COR-L47 (cell line): Measurements from ENCODE around the gene CDC20B.
"Not testable (repeated sequence)": the region's sequence is repeated elsewhere in the genome, so short reads cannot be mapped to it uniquely, and the experiment has no call there.

ENCODE experiments used
- DNase-seq: peaks from one replicate; lab custom pipeline; 2025; lab: John Stamatoyannopoulos, UW

Gene CDC20B

GRCh38 chr5:55104036-55104772 lies 68.8 kb downstream of the CDC20B start:
- no peak for DNase-seq

GRCh38 chr5:55102348-55102747 lies 70.6 kb downstream of the CDC20B start, which contains the start of gene GZMA:
TSS of gene GZMA (plus strand) at chr5:55102646. CDS start at chr5:55102683, 37 bp downstream.
- no peak for DNase-seq

- no peak for DNase-seq
These were observed 71.3 kb downstream of the CDC20B start for GRCh38 chr5:55101556-55102276.

GRCh38 chr5:55101148-55101547 lies 71.8 kb downstream of the CDC20B start:
- not testable (repeated sequence) for DNase-seq

GRCh38 chr5:55096861-55097260 lies 76.1 kb downstream of the CDC20B start:
- DNase-seq: no peak

- no peak for DNase-seq
These were observed 76.8 kb downstream of the CDC20B start for GRCh38 chr5:55096182-55096581.

GRCh38 chr5:55091011-55091410 lies 82.0 kb downstream of the CDC20B start:
- DNase-seq: not testable (repeated sequence)

GRCh38 chr5:55089301-55089700 lies 83.7 kb downstream of the CDC20B start:
- not testable (repeated sequence) for DNase-seq

GRCh38 chr5:55081541-55081940 lies 91.4 kb downstream of the CDC20B start:
- DNase-seq: no peak

- no peak for DNase-seq
These were observed 99.8 kb downstream of the CDC20B start for GRCh38 chr5:55073211-55073610.

GRCh38 chr5:55072666-55073065 lies 100.3 kb downstream of the CDC20B start:
- no peak for DNase-seq

- DNase-seq: no peak
These were observed 101.6 kb downstream of the CDC20B start for GRCh38 chr5:55071413-55071812.

GRCh38 chr5:55070968-55071367 lies 102.0 kb downstream of the CDC20B start:
- no peak for DNase-seq

GRCh38 chr5:55066277-55066676 lies 106.7 kb downstream of the CDC20B start:
- no peak for DNase-seq

- no peak for DNase-seq
These were observed 108.5 kb downstream of the CDC20B start for GRCh38 chr5:55064523-55064922.

- DNase-seq: no peak
These were observed 109.1 kb downstream of the CDC20B start for GRCh38 chr5:55063899-55064298.

- no peak for DNase-seq
These were observed 109.6 kb downstream of the CDC20B start for GRCh38 chr5:55063220-55063863.
